Upper lobe of left lung (tissue), 6 donors: Measurements from ENCODE around the gene NTSR1. TPM values are rescaled to one million over a fixed set of nuclear protein-coding genes. Genes with fewer than 3 reads are reported as not detected.
A peak's percentile ranks its signal among the peaks of the same experiment; 100 is the strongest.

Experiments used
- ATAC-seq, 2 donors: fragments of 200-7000 bp; cut with Tn5 transposase; one replicate each; pipeline ENCODE4 v1.9.1; 2022; ENCODE audit warnings: mild to moderate bottlenecking in 2 of 2, moderate library complexity in 2 of 2; ENCODE audit not compliant: low FRiP score in 2 of 2
- DNase-seq, 2 donors: peaks; one replicate each; pipeline ENCODE4 v3.0.0-alpha.2; 2019 to 2020
- H3K27ac ChIP-seq, 4 donors: fragments of 200-600 bp; sonication (generic); one replicate each; pipeline ENCODE4 v1.5.1; 2016 to 2019
- H3K27me3 ChIP-seq, 4 donors: fragments of 200-600 bp; sonication (generic); one replicate each; pipeline ENCODE4 v1.5.1; 2017 to 2019
- H3K36me3 ChIP-seq, 4 donors: fragments of 200-600 bp; sonication (generic); one replicate each; pipeline ENCODE4 v1.5.1; 2016 to 2019
- H3K4me1 ChIP-seq, 4 donors: fragments of 200-600 bp; sonication (generic); one replicate each; pipeline ENCODE4 v1.5.1; 2018 to 2019
- H3K4me3 ChIP-seq, 4 donors: fragments of 200-600 bp; sonication (generic); one replicate each; pipeline ENCODE4 v1.5.1; 2017 to 2019; ENCODE audit warnings: mild to moderate bottlenecking in 2 of 4, moderate library complexity in 1 of 4
- H3K9me3 ChIP-seq, 4 donors: fragments of 200-600 bp; sonication (generic); one replicate each; pipeline ENCODE4 v1.5.1; 2018 to 2019
- CTCF ChIP-seq, 6 experiments: fragments of 450-650 bp in 4 of 6; fragments of 200-600 bp in 2 of 6; sonication (generic) in 2 of 6; IDR thresholded peaks; one replicate each; pipeline ENCODE4 v1.5.1; 2016 to 2019; ENCODE audit warnings: antibody characterized with exemption in 6 of 6
- EP300 ChIP-seq, 4 donors: sonication (generic); formaldehyde crosslinking; IDR thresholded peaks; one replicate each; pipeline ENCODE4 v1.5.1; 2017; ENCODE audit warnings: antibody characterized with exemption in 4 of 4, control low read depth in 2 of 4
- POLR2A ChIP-seq, 4 donors: fragments of 450-650 bp; IDR thresholded peaks; one replicate each; pipeline ENCODE4 v1.5.1; 2016 to 2017; ENCODE audit warnings: antibody characterized with exemption in 4 of 4, mild to moderate bottlenecking in 2 of 4
- POLR2AphosphoS5 ChIP-seq, 2 donors: sonication (generic); formaldehyde crosslinking; IDR thresholded peaks; one replicate each; pipeline ENCODE4 v1.5.1; 2017; ENCODE audit warnings: antibody characterized with exemption in 2 of 2
- WGBS, 2 donors: methylation state at CpG; one replicate each; pipeline ENCODE4 v1.1.5; 2017 to 2018; 5-methylcytosine and 5-hydroxymethylcytosine counted together
- total RNA-seq, 6 donors: library from RNA; depleted of rRNA in 4 of 6; stranded (reverse); fragments of >200 nt in 4 of 6; gene quantifications; one replicate each; pipeline versions ENCODE4 v1.1.0 to v1.2.1, GENCODE V29; 2016 to 2021
- donor health status: DM: no; HTN: no; CAD: no; lungs with moderate emphysema.
- donor health status: DM: no; HTN: yes; CAD: no; lungs with severe emphysema.

The NTSR1 gene
- total RNA-seq, 6 donors from 2014 or later = 0.20 to 1.4 (median 0.26) TPM; not detected in 1

GRCh38 chr20:62662422-62662821 is 46.2 kb upstream of the NTSR1 start:
- no peak for TF ChIP-seq CTCF (IDR thresholded peaks at IDR 0.05)
- peak in 1 of 4 donors; percentile 25 for TF ChIP-seq POLR2A (IDR thresholded peaks at IDR 0.05)
- TF ChIP-seq EP300 (IDR thresholded peaks at IDR 0.05) = no peak
- Histone ChIP-seq H3K4me1 (peaks cover 17 to 27% (median 23%) of the 10 kb centered on the region in 4 donors), H3K4me3 (no peak overlapping the region), H3K9me3 (no peaks in the 10 kb centered on the region), H3K36me3 (peaks cover 0 to 91% (median 29%) of the 10 kb centered on the region in 4 donors), H3K27ac (peak overlapping the region in 2 of 4 donors; percentile 14 to 49), H3K27me3 (no peaks in the 10 kb centered on the region)
- WGBS, 2 donors = 78 to 88% methylated on average over 2 to 5 of the region's 6 CpGs
- ATAC-seq (no peak), DNase-seq (no peak)

- ATAC-seq = no peak
- H3K27me3 ChIP-seq = no peaks in the 10 kb centered on the region
- no peak overlapping the region for H3K4me3 ChIP-seq
- H3K36me3 ChIP-seq = peaks cover 0 to 91% (median 31%) of the 10 kb centered on the region in 4 donors
- no peak for DNase-seq
- H3K4me1 ChIP-seq = peaks cover 20 to 33% (median 28%) of the 10 kb centered on the region in 4 donors
- no peaks in the 10 kb centered on the region for H3K9me3 ChIP-seq
- TF ChIP-seq POLR2A (IDR thresholded peaks at IDR 0.05) (no peak), CTCF (IDR thresholded peaks at IDR 0.05) (no peak), POLR2AphosphoS5 (IDR thresholded peaks at IDR 0.05) (no peak), EP300 (IDR thresholded peaks at IDR 0.05) (no peak)
- H3K27ac ChIP-seq = peak overlapping the region in 1 of 4 donors; percentile 14
- WGBS, 2 donors = 91 to 92% methylated on average over 17 to 24 of the region's 24 CpGs
Measured at GRCh38 chr20:62663145-62664018, 45.3 kb upstream of the NTSR1 start.

GRCh38 chr20:62664019-62664971 is 44.3 kb upstream of the NTSR1 start:
- 90% methylated on average over 16 to 18 of the region's 18 CpGs for WGBS, 2 donors
- Histone ChIP-seq H3K4me1 (peaks cover 20 to 33% (median 24%) of the 10 kb centered on the region in 4 donors), H3K4me3 (no peak overlapping the region), H3K9me3 (no peaks in the 10 kb centered on the region), H3K36me3 (peaks cover 0 to 91% (median 27%) of the 10 kb centered on the region in 4 donors), H3K27ac (peak overlapping the region in 1 of 4 donors; percentile 64), H3K27me3 (no peaks in the 10 kb centered on the region)
- TF ChIP-seq POLR2AphosphoS5 (IDR thresholded peaks at IDR 0.05) (no peak), CTCF (IDR thresholded peaks at IDR 0.05) (no peak), POLR2A (IDR thresholded peaks at IDR 0.05) (no peak), EP300 (IDR thresholded peaks at IDR 0.05) (no peak)
- no peak for DNase-seq
- no peak for ATAC-seq

GRCh38 chr20:62665153-62665754 is 43.4 kb upstream of the NTSR1 start:
- H3K36me3 ChIP-seq = peaks cover 0 to 93% (median 26%) of the 10 kb centered on the region in 4 donors
- 89 to 100% methylated on average over 5 to 12 of the region's 12 CpGs for WGBS, 2 donors
- no peaks in the 10 kb centered on the region for H3K27me3 ChIP-seq
- no peak for ATAC-seq
- DNase-seq = peak in 1 of 2 donors; percentile 40
- H3K27ac ChIP-seq = peak overlapping the region in 1 of 4 donors; percentile 64
- H3K4me3 ChIP-seq = no peak overlapping the region
- TF ChIP-seq POLR2AphosphoS5 (IDR thresholded peaks at IDR 0.05) (peak in 1 of 2 donors; percentile 3), CTCF (IDR thresholded peaks at IDR 0.05) (no peak)
- H3K9me3 ChIP-seq = no peaks in the 10 kb centered on the region
- peaks cover 20 to 33% (median 24%) of the 10 kb centered on the region in 4 donors for H3K4me1 ChIP-seq
